ENCODE results near the gene GRIN2A.
A peak's percentile ranks its signal among the peaks of the same experiment; 100 is the strongest.

DNA sequence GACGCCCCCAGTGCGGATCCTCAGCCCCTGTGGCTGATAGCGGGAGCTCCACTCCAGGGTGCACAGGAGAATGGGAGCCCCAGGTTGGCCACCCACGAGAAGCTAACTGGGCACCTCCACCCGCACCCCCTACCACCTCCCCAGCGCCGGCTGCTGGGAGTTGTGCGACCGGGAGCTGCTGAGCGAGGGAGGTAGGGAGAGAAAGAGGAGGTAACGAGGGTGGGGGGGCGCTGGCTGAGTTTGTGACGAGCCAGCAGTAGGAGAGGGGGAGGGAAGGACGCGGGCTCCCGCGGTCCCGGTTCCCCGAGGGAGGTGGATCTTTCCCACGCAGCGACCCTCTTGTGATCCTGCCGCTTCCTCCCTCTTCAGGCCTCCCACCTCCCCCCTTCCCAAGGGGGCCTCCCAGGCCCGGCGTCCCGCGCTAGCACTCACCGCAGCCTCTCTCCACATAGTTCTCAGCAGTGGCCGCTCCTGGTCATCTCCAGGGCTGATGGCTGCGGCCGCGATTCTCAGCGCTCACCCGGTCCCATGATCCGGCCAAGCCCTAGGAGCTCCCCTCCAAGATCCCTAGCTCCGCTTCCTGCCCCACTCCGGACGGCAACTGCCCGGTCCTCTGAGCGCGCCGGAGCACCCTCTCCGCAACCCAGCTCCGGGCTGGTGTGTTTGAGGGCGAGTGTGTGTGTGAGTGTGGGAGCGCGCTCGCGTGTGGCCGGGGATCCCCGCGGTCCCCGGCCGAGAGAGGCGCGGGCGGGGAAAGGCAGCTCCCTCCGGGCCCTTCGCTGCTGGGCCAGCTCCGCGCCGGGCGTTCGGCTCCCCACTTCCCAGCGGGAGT is at the start of gene GRIN2A:
- TF ChIP-seq JUND (IDR thresholded peaks at IDR 0.05; ENCODE audit: low read length) = no peak
- TF ChIP-seq EZH2 (IDR thresholded peaks at IDR 0.05; ENCODE audit: low read depth, low read length, severe bottlenecking) = peak; percentile 70
- TF ChIP-seq, protein P1, sequence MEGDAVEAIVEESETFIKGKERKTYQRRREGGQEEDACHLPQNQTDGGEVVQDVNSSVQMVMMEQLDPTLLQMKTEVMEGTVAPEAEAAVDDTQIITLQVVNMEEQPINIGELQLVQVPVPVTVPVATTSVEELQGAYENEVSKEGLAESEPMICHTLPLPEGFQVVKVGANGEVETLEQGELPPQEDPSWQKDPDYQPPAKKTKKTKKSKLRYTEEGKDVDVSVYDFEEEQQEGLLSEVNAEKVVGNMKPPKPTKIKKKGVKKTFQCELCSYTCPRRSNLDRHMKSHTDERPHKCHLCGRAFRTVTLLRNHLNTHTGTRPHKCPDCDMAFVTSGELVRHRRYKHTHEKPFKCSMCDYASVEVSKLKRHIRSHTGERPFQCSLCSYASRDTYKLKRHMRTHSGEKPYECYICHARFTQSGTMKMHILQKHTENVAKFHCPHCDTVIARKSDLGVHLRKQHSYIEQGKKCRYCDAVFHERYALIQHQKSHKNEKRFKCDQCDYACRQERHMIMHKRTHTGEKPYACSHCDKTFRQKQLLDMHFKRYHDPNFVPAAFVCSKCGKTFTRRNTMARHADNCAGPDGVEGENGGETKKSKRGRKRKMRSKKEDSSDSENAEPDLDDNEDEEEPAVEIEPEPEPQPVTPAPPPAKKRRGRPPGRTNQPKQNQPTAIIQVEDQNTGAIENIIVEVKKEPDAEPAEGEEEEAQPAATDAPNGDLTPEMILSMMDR (IDR thresholded peaks at IDR 0.05; ENCODE audit: control extremely low read depth in 1 of 3, insufficient read depth in 1 of 3, low read depth in 1 of 3, low read length in 3 of 3) = no peak
- TF ChIP-seq EP300 (IDR thresholded peaks at IDR 0.05; ENCODE audit: borderline replicate concordance in 1 of 2, low read depth in 2 of 2, low read length in 2 of 2) = no peak
- no peak; the same call in 1 of the 2 replicates for TF ChIP-seq GABPA (IDR thresholded peaks at IDR 0.05; ENCODE audit: borderline replicate concordance, insufficient read depth, low read length)
- no peak for TF ChIP-seq CHD1 (IDR thresholded peaks at IDR 0.05; ENCODE audit: low read depth, low read length)
- no peak for TF ChIP-seq FOSL1 (IDR thresholded peaks at IDR 0.05; ENCODE audit: insufficient read depth, low read depth, low read length)
